ENCODE measurements around the gene WNT1. TPM values are rescaled to one million over a fixed set of nuclear protein-coding genes. Genes with fewer than 3 reads are reported as not detected.

Gene WNT1
- total RNA-seq, 4 donors from 2014 or later, result not detected

GRCh38 chr12:48973531-48973930 is 4.6 kb upstream of the WNT1 start:
- Histone ChIP-seq H3K9me3 (no peaks in the 10 kb centered on the region), H3K27ac (no peak overlapping the region), H3K4me3 (replicated peaks in 1 of 3) (no peak overlapping the region), H3K36me3 (no peaks in the 10 kb centered on the region), H3K4me1 (peaks cover 29 to 33% of the 10 kb centered on the region in 2 donors), H3K27me3 (peaks cover 46% of the 10 kb centered on the region)
- intact Hi-C loops (cut with DNase I), result no loop called here
- DNase-seq, result no peak
- 12 to 21% methylated on average over 6 of the region's 12 CpGs for WGBS, 2 donors
- TF ChIP-seq CTCF (IDR thresholded peaks at IDR 0.05) (no peak), POLR2A (IDR thresholded peaks at IDR 0.05) (no peak)

- peaks cover 52% of the 10 kb centered on the region for H3K27me3 ChIP-seq
- TF ChIP-seq POLR2A (IDR thresholded peaks at IDR 0.05), result no peak
- TF ChIP-seq CTCF (IDR thresholded peaks at IDR 0.05), result peak in 5 of 6 experiments; percentile 10 to 64 (median 34)
- no peaks in the 10 kb centered on the region for H3K9me3 ChIP-seq
- WGBS, 2 donors, result 15 to 19% methylated on average over 8 to 14 of the region's 19 CpGs
- peaks cover 35 to 39% of the 10 kb centered on the region in 2 donors for H3K4me1 ChIP-seq
- no peak overlapping the region for H3K4me3 ChIP-seq (replicated peaks in 1 of 3)
- H3K27ac ChIP-seq, result no peak overlapping the region
- intact Hi-C loops (cut with DNase I), result no loop called here
- peak; percentile 46 for DNase-seq
- no peaks in the 10 kb centered on the region for H3K36me3 ChIP-seq
Observed at GRCh38 chr12:48973941-48974673, 4.0 kb upstream of the WNT1 start.

DNA sequence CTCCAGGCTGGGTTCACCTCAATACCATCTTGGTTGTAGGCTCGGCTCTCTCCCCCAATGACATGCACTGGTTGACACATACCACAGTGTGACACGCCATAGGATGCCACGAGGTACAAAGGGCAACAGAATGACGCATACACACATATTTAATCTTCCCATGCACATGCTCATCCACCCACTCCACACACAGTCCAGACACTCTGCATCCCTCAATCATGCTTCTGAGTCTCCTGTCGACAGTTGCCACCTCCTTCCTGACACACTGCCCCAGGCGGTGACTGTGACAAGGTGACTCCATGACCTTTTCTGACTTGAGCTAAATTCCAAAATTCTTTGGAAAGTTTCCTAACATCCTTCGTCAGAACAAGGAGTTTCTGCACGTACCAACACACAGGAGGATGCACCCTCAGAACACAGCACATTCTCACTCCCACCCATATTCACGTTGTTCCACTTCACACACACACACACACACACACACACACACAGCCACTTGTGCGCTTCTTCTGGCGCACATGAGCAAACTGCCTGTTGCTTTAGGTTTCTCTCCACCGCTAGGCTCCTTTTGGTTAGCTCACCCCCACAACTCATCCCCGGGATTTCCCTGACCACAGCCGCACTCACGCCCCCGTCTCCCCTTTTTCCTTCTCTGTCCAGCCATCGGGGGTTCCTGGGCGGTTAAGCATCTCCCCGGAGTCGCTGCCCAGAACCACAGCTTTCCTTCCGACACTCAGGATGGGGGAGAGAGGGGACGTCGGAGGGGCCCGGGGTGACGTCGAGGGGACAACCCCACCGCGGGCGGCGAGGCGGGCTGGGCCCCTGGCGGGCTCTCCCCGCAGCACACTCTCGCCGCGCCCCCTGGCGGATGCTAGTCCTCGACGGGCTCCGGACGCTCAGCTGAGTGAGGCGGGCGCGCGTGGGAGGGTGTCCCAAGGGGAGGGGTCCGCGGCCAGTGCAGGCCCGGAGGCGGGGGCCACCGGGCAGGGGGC is 536 bp upstream of the WNT1 start:
- intact Hi-C loops (cut with DNase I), result loop anchor here (5.0 kb wide), 1 partner anchor 40 kb away; no protein-coding TSS in a partner anchor
- DNase-seq, result peak; percentile 50 to 62
- H3K36me3 ChIP-seq, result no peaks in the 10 kb centered on the region
- peak overlapping the region in 1 of 3 donors; percentile 17 for H3K4me3 ChIP-seq (replicated peaks in 1 of 3)
- H3K9me3 ChIP-seq, result no peaks in the 10 kb centered on the region
- peak; percentile 47 to 85 (median 70) for TF ChIP-seq CTCF (IDR thresholded peaks at IDR 0.05)
- no peak for TF ChIP-seq POLR2A (IDR thresholded peaks at IDR 0.05)
- peaks cover 37 to 42% of the 10 kb centered on the region in 2 donors for H3K4me1 ChIP-seq
- WGBS, 2 donors, result 19 to 20% methylated on average over 21 to 22 of the region's 50 CpGs
- H3K27me3 ChIP-seq, result peaks cover 39% of the 10 kb centered on the region
- no peak overlapping the region for H3K27ac ChIP-seq

DNA sequence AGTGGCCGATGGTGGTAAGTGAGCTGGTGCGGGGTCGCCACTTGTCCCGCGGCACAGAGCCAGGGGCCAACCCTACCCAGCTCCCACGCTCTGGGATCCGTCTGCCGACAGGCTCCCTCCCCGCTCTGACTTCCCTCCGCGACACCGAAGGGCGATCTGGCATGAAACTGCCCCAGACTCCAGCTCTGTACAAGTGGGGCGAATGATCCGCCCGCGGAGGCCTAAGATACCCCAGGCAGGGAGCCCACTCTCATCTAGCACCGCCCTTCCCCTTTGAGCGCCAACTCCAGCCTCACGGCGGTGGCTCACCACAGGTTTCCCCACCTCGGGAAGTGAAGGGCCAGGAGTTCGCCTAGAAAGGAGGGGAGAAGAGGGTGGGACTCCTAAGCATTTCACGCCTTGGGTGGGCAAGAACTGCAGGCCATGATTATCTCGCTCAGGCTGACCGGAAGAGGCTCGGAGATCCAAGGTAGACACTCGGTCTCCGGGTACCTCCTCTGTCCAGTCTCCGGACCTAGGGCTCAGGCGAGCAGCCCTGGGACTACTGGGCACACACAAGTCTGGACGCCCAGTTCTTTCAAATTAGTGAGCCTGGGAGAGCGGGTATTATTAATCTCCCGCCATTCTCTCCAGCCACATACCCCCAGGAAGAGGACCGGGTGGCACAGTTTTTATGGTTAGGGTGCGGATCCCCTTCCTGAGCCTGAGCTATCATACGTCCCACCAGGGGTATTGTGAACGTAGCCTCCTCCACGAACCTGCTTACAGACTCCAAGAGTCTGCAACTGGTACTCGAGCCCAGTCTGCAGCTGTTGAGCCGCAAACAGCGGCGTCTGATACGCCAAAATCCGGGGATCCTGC is 849 bp downstream of the WNT1 start:
- no peak overlapping the region for H3K27ac ChIP-seq
- peak overlapping the region in 1 of 3 donors; percentile 17 for H3K4me3 ChIP-seq (replicated peaks in 1 of 3)
- 2 to 5% methylated on average over 24 to 28 of the region's 45 CpGs for WGBS, 2 donors
- no peak for DNase-seq
- peaks cover 37 to 42% of the 10 kb centered on the region in 2 donors for H3K4me1 ChIP-seq
- no peaks in the 10 kb centered on the region for H3K36me3 ChIP-seq
- intact Hi-C loops (cut with DNase I), result loop anchor here (5.0 kb wide), 1 partner anchor 42 kb away; no protein-coding TSS in a partner anchor
- no peak for TF ChIP-seq CTCF (IDR thresholded peaks at IDR 0.05)
- TF ChIP-seq POLR2A (IDR thresholded peaks at IDR 0.05), result no peak
- H3K27me3 ChIP-seq, result peaks cover 39% of the 10 kb centered on the region
- no peaks in the 10 kb centered on the region for H3K9me3 ChIP-seq
